WI38 (cell line): ENCODE results near the gene TMEM128.

ENCODE experiments used
- H3K4me3 ChIP-seq: 2 replicates; pipeline ENCODE4 v1.5.1; 2011; ENCODE audit warnings: low read depth, mild to moderate bottlenecking, control low read depth, low read length
- TF ChIP-seq, protein P1 (sequence below): IDR thresholded peaks from 2 replicates; pipeline ENCODE4 v1.5.1; 2012; ENCODE audit warnings: low read depth, mild to moderate bottlenecking, control low read depth, low read length

Gene TMEM128

DNA sequence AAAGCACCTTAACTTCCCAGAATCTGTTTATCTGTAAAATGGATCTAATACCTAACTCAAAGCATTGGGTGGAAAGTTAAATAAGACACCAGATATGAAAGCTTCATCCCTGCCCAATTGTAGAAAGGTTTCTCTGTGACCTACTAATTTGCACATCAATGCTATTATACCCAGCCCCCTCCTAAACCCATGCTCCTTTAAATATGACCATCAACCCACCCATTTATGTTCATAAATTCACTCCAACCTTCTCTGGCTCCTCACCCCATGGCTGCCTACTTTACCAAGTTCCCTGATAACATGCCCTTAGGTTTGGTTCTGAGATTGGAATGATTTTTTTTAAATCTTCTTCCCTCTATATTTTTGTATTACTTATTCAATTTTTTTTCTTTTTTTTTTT lies 40.1 kb upstream of the TMEM128 start:
- TF ChIP-seq, protein P1, sequence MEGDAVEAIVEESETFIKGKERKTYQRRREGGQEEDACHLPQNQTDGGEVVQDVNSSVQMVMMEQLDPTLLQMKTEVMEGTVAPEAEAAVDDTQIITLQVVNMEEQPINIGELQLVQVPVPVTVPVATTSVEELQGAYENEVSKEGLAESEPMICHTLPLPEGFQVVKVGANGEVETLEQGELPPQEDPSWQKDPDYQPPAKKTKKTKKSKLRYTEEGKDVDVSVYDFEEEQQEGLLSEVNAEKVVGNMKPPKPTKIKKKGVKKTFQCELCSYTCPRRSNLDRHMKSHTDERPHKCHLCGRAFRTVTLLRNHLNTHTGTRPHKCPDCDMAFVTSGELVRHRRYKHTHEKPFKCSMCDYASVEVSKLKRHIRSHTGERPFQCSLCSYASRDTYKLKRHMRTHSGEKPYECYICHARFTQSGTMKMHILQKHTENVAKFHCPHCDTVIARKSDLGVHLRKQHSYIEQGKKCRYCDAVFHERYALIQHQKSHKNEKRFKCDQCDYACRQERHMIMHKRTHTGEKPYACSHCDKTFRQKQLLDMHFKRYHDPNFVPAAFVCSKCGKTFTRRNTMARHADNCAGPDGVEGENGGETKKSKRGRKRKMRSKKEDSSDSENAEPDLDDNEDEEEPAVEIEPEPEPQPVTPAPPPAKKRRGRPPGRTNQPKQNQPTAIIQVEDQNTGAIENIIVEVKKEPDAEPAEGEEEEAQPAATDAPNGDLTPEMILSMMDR = no peak
- no peak overlapping the region for H3K4me3 ChIP-seq

- TF ChIP-seq, protein P1 = no peak
- H3K4me3 ChIP-seq = no peak overlapping the region
Observed at GRCh38 chr4:4284827-4285618, 37.0 kb upstream of the TMEM128 start.

DNA sequence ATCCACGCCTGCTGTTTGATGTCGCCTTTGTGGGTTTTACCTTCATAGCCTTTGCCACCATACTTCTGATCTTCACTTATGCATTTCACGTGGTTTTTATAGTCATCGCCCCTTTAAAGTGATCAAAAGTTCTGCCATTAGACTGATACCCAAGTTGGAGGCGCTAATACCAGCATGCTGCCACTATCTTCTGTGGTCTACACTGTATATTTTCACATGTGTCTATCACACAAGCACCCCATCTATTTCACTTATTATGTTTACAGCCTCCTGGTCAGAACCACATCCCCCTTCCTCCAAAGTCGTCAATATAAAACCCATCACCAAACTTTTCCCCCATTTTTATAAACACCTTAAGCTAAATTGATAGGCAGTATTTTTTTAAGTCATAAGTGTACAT lies 33.8 kb upstream of the TMEM128 start:
- TF ChIP-seq, protein P1 = no peak
- H3K4me3 ChIP-seq = no peak overlapping the region

- TF ChIP-seq, protein P1 = no peak
Observed at GRCh38 chr4:4277531-4277930, 29.5 kb upstream of the TMEM128 start.

DNA sequence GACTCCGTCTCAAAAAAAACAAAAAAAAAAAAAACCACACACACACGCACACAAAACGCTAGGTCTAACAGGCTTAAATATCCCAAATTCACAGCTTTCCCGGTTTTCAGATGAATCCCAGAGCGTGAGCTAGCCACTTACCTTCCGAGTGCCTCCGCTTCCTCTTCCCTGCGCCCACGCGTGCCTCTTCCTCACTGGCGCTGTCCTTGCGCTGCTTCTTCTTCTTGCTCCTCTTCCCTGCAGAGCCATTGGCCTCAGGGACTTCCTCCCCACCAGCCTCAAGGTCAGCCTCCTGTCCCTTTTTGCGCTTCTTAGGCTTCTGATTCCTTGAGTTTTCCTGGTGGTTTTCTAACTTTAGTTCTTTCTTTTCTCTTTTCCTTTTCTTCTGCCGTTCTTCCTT lies 26.2 kb upstream of the TMEM128 start:
- TF ChIP-seq, protein P1 = no peak

More at GRCh38 chr4:4277531-4277930, 29.5 kb upstream of the TMEM128 start:
- H3K4me3 ChIP-seq = no peak overlapping the region

DNA sequence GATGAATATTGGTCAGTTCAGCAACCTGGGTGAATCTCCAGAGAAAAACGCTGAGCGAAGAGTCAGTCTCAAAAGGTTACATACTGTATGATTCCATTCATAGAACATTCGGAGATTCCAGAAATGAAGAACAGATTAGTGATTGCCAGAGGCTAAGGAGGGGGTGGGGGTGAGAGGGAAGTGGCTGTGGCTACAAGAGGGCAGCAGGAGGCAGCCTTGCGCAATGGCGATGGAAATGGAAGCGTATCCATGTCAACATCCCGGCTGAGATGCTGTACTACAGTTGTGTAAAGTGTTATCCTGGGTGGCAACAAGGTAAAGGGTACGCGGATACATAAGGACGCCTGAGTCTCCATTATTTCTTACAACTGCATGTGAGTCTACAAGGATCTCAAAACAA lies 23.9 kb upstream of the TMEM128 start:
- TF ChIP-seq, protein P1 = no peak
- H3K4me3 ChIP-seq = no peak overlapping the region

More for the DNA sequence above, 26.2 kb upstream of the TMEM128 start:
- no peak overlapping the region for H3K4me3 ChIP-seq

- H3K4me3 ChIP-seq = no peak overlapping the region
- TF ChIP-seq, protein P1 = no peak
Observed at GRCh38 chr4:4270529-4270928, 22.5 kb upstream of the TMEM128 start.
